Transverse colon (tissue), 4 donors: ENCODE results near the gene TTLL12. TPM values are rescaled to one million over a fixed set of nuclear protein-coding genes. Genes with fewer than 3 reads are reported as not detected.

Source experiments
- DNase-seq: peaks from one replicate; pipeline ENCODE4 v3.0.0-alpha.2; 2019
- H3K27ac ChIP-seq, 4 donors: fragments of 200-600 bp; sonication (generic); 2 replicates each; pipeline ENCODE4 v1.5.1; 2016 to 2018; ENCODE audit warnings: inconsistent platforms in 4 of 4
- H3K27me3 ChIP-seq: fragments of 200-600 bp; sonication (generic); 2 replicates; pipeline ENCODE4 v1.5.1; 2017; ENCODE audit warnings: inconsistent platforms
- H3K36me3 ChIP-seq, 4 donors: fragments of 200-600 bp; sonication (generic); 2 replicates each; pipeline ENCODE4 v1.5.1; 2017 to 2019; ENCODE audit warnings: inconsistent platforms in 4 of 4
- H3K4me1 ChIP-seq, 4 donors: fragments of 200-600 bp; sonication (generic); 2 replicates each; pipeline ENCODE4 v1.5.1; 2017 to 2020; ENCODE audit warnings: inconsistent platforms in 4 of 4
- H3K4me3 ChIP-seq, 4 donors: fragments of 200-600 bp; sonication (generic); 1 replicate in 1 of 4; 2 replicates in 3 of 4; pipeline versions ENCODE4 v1.5.1 to v1.6.1; 2017 to 2019; ENCODE audit warnings: inconsistent platforms in 4 of 4
- H3K9me3 ChIP-seq, 2 donors: fragments of 200-600 bp; sonication (generic); 2 replicates each; pipeline ENCODE4 v1.5.1; 2017 to 2019; ENCODE audit warnings: inconsistent platforms in 2 of 2
- EP300 ChIP-seq: sonication (generic); formaldehyde crosslinking; IDR thresholded peaks from one replicate; pipeline ENCODE4 v1.6.1; 2017; ENCODE audit warnings: antibody characterized with exemption, low read depth
- POLR2A ChIP-seq: fragments of 450-650 bp; IDR thresholded peaks from one replicate; pipeline ENCODE4 v1.6.1; 2016; ENCODE audit warnings: antibody characterized with exemption, mild to moderate bottlenecking, moderate library complexity
- POLR2AphosphoS5 ChIP-seq, 3 donors: sonication (generic); formaldehyde crosslinking; IDR thresholded peaks; one replicate each; pipeline ENCODE4 v1.6.1; 2016; ENCODE audit warnings: antibody characterized with exemption in 3 of 3
- WGBS, 2 donors: methylation state at CpG; one replicate each; pipeline ENCODE4 v1.1.5; 2018; ENCODE audit warnings: low coverage in 1 of 2; 5-methylcytosine and 5-hydroxymethylcytosine counted together
- in situ Hi-C, 4 donors: fragments of 200-750 bp; cut with MboI; loops; one replicate each; pipeline versions ENCODE4 v1.15.0 to v1.15.1; 2017; ENCODE audit warnings: low sequenced_read_pairs in 3 of 4, low pct_ligation_motif_present in 1 of 4, low pct_unique_long_range_greater_than_20kb in 1 of 4
- intact Hi-C: fragments of 100-400 bp; cut with DNase I; formaldehyde crosslinking; loops from one replicate; pipeline ENCODE4 v1.15.1; 2023; ENCODE audit warnings: low total_unique reads
- total RNA-seq, 4 donors: library from RNA; depleted of rRNA; stranded (reverse); fragments of >200 nt; gene quantifications; one replicate each; pipeline ENCODE4 v1.1.0, GENCODE V29; 2016
- TF ChIP-seq, protein P1 (sequence below), 5 experiments: fragments of 200-600 bp in 3 of 5; fragments of 450-650 bp in 2 of 5; sonication (generic) in 3 of 5; IDR thresholded peaks; 1 replicate in 2 of 5; 2 replicates in 3 of 5; pipeline ENCODE4 v1.5.1; 2016 to 2017; ENCODE audit warnings: antibody characterized with exemption in 5 of 5, inconsistent platforms in 3 of 5, mild to moderate bottlenecking in 2 of 5, moderate library complexity in 1 of 5

TTLL12 gene
- total RNA-seq, 4 donors from 2014 or later: 88.1 to 171 (median 161) TPM

GRCh38 chr22:43217285-43218030 is 30.5 kb upstream of the TTLL12 start:
- H3K27me3 ChIP-seq: no peaks in the 10 kb centered on the region
- no peaks in the 10 kb centered on the region for H3K36me3 ChIP-seq
- H3K4me1 ChIP-seq: no peaks in the 10 kb centered on the region
- no peak overlapping the region for H3K27ac ChIP-seq
- 80 to 82% methylated on average over 1 to 32 of the region's 32 CpGs for WGBS, 2 donors
- no peaks in the 10 kb centered on the region for H3K9me3 ChIP-seq
- TF ChIP-seq POLR2AphosphoS5 (IDR thresholded peaks at IDR 0.05) (no peak), POLR2A (no peak), EP300 (no peak)
- TF ChIP-seq, protein P1, sequence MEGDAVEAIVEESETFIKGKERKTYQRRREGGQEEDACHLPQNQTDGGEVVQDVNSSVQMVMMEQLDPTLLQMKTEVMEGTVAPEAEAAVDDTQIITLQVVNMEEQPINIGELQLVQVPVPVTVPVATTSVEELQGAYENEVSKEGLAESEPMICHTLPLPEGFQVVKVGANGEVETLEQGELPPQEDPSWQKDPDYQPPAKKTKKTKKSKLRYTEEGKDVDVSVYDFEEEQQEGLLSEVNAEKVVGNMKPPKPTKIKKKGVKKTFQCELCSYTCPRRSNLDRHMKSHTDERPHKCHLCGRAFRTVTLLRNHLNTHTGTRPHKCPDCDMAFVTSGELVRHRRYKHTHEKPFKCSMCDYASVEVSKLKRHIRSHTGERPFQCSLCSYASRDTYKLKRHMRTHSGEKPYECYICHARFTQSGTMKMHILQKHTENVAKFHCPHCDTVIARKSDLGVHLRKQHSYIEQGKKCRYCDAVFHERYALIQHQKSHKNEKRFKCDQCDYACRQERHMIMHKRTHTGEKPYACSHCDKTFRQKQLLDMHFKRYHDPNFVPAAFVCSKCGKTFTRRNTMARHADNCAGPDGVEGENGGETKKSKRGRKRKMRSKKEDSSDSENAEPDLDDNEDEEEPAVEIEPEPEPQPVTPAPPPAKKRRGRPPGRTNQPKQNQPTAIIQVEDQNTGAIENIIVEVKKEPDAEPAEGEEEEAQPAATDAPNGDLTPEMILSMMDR (IDR thresholded peaks at IDR 0.05): no peak
- intact Hi-C loops: no loop called here
- in situ Hi-C loops: no loop called here
- DNase-seq: no peak
- H3K4me3 ChIP-seq: no peak overlapping the region

DNA sequence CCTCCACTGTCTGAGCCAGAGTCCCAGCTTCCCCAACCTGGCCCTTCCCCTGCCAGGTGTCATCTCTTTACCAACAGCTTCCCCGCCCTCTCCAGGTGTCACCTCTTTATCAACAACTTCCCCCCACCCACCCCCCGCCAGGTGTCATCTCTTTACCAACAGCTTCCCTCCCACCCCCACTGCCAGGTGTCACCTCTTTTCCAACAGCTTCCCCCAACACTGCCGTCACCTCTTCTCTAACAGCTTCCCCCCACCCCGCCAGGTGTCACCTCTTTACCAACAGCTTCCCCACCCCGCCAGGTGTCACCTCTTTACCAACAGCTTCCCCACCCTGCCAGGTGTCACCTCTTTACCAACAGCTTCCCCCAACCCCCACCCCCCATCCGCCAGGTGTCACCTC is 29.8 kb upstream of the TTLL12 start:
- intact Hi-C loops: no loop called here
- no peaks in the 10 kb centered on the region for H3K36me3 ChIP-seq
- no peaks in the 10 kb centered on the region for H3K27me3 ChIP-seq
- no peak for DNase-seq
- no peaks in the 10 kb centered on the region for H3K9me3 ChIP-seq
- H3K4me1 ChIP-seq: no peaks in the 10 kb centered on the region
- TF ChIP-seq POLR2A: no peak
- TF ChIP-seq EP300: no peak
- TF ChIP-seq, protein P1 (IDR thresholded peaks at IDR 0.05): no peak
- TF ChIP-seq POLR2AphosphoS5 (IDR thresholded peaks at IDR 0.05): no peak
- H3K27ac ChIP-seq: no peak overlapping the region
- in situ Hi-C loops: no loop called here
- no peak overlapping the region for H3K4me3 ChIP-seq
- 33 to 47% methylated on average over 3 to 6 of the region's 6 CpGs for WGBS, 2 donors

DNA sequence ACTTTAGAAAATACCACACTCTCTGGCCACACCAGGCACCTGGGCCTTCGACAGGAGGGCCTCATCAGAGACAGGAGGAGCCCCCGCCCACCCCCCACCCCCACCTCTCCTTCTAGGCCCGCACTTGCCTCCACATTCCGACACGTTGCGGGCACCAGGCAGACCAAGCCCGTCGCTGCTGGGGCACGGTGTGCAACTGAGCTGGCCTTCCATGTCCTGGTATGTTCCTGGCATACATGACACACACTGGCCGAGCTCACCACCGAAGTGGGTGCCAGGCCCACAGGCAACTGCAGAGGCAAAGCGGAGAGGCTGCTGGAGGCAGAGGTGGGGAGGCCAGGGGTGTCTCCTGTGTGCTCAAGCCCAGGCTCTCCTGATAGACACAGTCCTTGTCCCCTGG is 27.0 kb upstream of the TTLL12 start:
- Histone ChIP-seq H3K27me3 (no peaks in the 10 kb centered on the region), H3K4me1 (no peaks in the 10 kb centered on the region), H3K4me3 (no peak overlapping the region), H3K9me3 (no peaks in the 10 kb centered on the region), H3K27ac (no peak overlapping the region), H3K36me3 (no peaks in the 10 kb centered on the region)
- WGBS, 2 donors: 67 to 76% methylated on average over 3 to 11 of the region's 12 CpGs
- TF ChIP-seq POLR2AphosphoS5 (IDR thresholded peaks at IDR 0.05) (no peak), EP300 (no peak), POLR2A (no peak)
- TF ChIP-seq, protein P1 (IDR thresholded peaks at IDR 0.05): no peak
- intact Hi-C loops: no loop called here
- DNase-seq: no peak
- in situ Hi-C loops: no loop called here

DNA sequence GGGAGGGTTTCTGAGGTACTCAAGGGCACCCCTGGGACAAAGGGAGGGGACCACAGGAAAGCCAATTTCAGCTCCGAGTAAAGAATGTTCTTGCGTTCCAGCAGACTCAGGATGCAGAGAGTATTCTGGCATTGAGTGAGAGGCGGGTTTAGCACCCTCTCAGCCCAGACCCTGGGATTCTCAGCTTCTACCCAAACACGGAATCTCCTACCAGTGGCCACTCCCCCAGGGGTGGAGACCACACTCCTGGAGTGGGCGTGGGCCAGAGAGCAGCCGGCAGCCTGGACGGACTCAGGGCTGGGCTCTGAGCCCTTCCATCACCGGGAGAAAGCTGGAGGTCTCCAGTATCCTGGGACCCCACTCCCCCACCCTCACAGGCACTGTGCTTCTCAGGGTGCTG is 26.1 kb upstream of the TTLL12 start:
- Histone ChIP-seq H3K4me1 (no peaks in the 10 kb centered on the region), H3K36me3 (no peaks in the 10 kb centered on the region), H3K4me3 (no peak overlapping the region), H3K27ac (no peak overlapping the region), H3K27me3 (no peaks in the 10 kb centered on the region), H3K9me3 (no peaks in the 10 kb centered on the region)
- TF ChIP-seq POLR2AphosphoS5 (IDR thresholded peaks at IDR 0.05) (no peak), POLR2A (no peak), EP300 (no peak)
- TF ChIP-seq, protein P1 (IDR thresholded peaks at IDR 0.05): no peak
- intact Hi-C loops: no loop called here
- in situ Hi-C loops: no loop called here
- DNase-seq: no peak
- WGBS, 2 donors: 28% methylated on average over 7 of the region's 8 CpGs; no CpG with 5 or more reads in 1 of the 2 donors
